ENCODE results near the gene TCFL5.
A peak's percentile ranks its signal among the peaks of the same experiment; 100 is the strongest.

TCFL5 gene

DNA sequence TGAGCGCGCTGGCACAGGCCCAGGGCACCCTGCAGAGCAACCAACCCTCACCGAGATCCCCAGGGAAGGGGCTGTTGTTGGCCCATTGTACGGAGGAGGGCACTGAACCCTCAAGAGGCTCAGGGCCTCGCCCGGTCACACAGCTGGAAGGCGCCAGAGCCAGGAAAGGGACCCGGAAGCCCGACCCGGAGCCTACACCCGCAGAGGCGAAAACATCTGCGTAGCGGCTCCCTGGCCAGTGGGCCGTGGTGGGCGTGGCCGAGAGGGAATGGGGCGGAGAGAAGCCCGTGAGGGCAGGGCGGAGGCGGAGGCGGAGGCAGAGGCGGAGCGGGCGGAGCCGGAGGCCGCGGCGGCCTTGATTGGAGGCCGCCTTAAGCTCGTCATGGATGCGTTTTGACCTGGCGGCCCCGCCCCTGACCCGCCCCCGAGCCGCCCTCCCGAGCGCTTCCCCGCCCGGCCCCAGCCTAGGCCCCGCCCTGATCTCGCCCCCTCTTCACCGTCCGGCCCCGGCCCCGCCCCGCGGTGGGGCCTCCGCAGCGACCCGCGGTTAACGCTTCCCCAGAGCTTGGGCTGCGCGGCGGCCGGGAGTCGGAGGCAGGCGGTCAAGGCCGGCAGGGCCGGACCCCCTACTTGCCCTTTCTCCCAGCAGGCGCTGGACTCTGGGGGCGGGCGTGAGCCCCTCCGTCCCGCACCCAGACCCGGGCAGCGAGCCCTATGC lies 67.5 kb downstream of the TCFL5 start:
- DNase-seq (ENCODE audit: low read depth), result peak; percentile 98
- peak overlapping the region; percentile 71 for H3K4me3 ChIP-seq (ENCODE audit: low read depth, low read length)
- TF ChIP-seq, protein P1, sequence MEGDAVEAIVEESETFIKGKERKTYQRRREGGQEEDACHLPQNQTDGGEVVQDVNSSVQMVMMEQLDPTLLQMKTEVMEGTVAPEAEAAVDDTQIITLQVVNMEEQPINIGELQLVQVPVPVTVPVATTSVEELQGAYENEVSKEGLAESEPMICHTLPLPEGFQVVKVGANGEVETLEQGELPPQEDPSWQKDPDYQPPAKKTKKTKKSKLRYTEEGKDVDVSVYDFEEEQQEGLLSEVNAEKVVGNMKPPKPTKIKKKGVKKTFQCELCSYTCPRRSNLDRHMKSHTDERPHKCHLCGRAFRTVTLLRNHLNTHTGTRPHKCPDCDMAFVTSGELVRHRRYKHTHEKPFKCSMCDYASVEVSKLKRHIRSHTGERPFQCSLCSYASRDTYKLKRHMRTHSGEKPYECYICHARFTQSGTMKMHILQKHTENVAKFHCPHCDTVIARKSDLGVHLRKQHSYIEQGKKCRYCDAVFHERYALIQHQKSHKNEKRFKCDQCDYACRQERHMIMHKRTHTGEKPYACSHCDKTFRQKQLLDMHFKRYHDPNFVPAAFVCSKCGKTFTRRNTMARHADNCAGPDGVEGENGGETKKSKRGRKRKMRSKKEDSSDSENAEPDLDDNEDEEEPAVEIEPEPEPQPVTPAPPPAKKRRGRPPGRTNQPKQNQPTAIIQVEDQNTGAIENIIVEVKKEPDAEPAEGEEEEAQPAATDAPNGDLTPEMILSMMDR (IDR thresholded peaks at IDR 0.05; ENCODE audit: insufficient read depth, low read depth, low read length, missing control alignments), result no peak

DNA sequence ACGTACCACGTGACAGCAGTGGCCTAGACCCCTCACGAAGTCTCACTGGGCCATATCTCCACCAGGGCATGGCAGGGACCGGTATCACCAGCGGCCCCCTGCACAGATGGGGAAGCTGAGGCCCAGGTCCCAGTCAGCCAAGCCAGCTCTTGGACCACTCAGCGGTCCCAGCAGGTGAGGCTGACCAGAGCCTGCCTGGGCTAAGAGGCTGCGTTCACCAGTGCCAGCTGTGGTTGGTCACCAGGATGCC lies 67.9 kb downstream of the TCFL5 start:
- DNase-seq (ENCODE audit: low read depth), result no peak
- H3K4me3 ChIP-seq (ENCODE audit: low read depth, low read length), result peak overlapping the region; percentile 45
- TF ChIP-seq, protein P1 (IDR thresholded peaks at IDR 0.05; ENCODE audit: insufficient read depth, low read depth, low read length, missing control alignments), result no peak

GRCh38 chr20:62792940-62793756 lies 68.5 kb downstream of the TCFL5 start:
- H3K4me3 ChIP-seq (ENCODE audit: low read depth, low read length), result no peak overlapping the region
- TF ChIP-seq, protein P1 (IDR thresholded peaks at IDR 0.05; ENCODE audit: insufficient read depth, low read depth, low read length, missing control alignments), result no peak
- no peak for DNase-seq (ENCODE audit: low read depth)

DNA sequence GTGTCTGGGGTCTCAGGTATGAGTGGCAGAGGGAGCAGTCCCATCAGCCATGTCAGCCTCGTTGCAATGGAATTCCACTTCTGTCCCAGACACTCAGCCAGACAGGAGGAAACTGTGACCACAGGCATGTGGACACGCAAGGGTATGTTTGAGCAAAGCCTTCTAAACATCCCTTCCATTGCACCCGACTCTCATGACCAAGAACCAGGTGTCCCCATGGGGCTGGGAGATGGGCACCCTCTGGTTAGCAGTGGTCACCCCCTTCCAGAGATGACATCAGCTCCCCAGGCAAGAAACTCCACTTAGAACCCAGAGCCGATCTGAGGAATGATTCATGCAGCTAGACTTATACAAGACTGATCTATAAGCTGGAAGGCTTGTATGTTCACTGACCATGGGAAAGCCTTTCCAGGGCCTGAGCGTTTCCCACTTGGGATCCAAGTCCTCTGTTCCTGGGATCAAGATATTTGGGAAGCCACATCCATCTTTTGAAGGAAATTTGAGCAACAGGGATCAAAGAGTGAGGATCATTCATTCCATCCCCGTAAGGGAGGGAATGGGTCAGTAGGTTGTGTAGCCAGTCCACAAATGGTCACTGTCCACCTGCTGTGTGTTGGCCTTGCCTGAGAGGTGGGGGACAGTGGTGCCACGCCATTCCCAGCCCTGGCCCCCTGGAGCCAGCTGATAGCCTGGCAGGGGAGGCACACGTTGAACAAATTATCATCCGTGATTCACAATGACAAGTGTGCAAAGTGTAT lies 69.3 kb downstream of the TCFL5 start:
- TF ChIP-seq, protein P1 (IDR thresholded peaks at IDR 0.05; ENCODE audit: insufficient read depth, low read depth, low read length, missing control alignments), result no peak
- no peak overlapping the region for H3K4me3 ChIP-seq (ENCODE audit: low read depth, low read length)

GRCh38 chr20:62791301-62792181 lies 70.1 kb downstream of the TCFL5 start:
- no peak overlapping the region for H3K4me3 ChIP-seq (ENCODE audit: low read depth, low read length)
- DNase-seq (ENCODE audit: low read depth), result peak; percentile 83
- TF ChIP-seq, protein P1 (IDR thresholded peaks at IDR 0.05; ENCODE audit: insufficient read depth, low read depth, low read length, missing control alignments), result peak; percentile 90

More for the DNA sequence above, 69.3 kb downstream of the TCFL5 start:
- DNase-seq (ENCODE audit: low read depth), result no peak

Measured in GM12865 (cell line).